GM18505 (cell line): Measurements from ENCODE around the gene HECTD4.
"Not testable (repeated sequence)": the region's sequence is repeated elsewhere in the genome, so short reads cannot be mapped to it uniquely, and the experiment has no call there.

Experiments used
- ATAC-seq: cut with Tn5 transposase; IDR thresholded peaks from one replicate; pipeline ENCODE4 v1.9.1; 2021; ENCODE audit not compliant: unreplicated experiment
- POLR2A ChIP-seq: IDR thresholded peaks from 4 replicates; pipeline ENCODE4 v1.6.1; 2011; ENCODE audit warnings: borderline replicate concordance; ENCODE audit not compliant: insufficient read depth, insufficient read length; ENCODE audit errors: extremely low read depth

Gene HECTD4

DNA sequence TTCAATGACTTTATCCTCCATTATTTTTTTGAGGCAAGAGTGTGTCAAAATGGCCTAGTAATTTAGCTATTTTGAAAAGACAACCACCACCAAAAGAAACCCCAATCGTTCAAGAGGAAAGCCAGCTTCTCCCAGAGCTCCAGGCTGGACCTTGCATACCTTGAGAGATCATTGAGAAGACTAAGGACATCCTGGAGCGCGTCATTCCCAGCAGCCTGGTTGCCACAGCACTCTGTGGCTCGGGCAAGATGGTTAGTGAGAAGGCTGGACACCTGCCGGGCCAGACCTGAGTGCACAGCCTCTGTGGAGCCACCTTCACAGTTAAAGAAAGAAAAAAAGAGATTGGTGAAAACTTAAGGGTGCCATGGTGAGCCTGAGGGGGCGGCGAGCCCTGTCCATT, 145.4 kb downstream of the HECTD4 start:
- ATAC-seq = no peak
- no peak for TF ChIP-seq POLR2A

DNA sequence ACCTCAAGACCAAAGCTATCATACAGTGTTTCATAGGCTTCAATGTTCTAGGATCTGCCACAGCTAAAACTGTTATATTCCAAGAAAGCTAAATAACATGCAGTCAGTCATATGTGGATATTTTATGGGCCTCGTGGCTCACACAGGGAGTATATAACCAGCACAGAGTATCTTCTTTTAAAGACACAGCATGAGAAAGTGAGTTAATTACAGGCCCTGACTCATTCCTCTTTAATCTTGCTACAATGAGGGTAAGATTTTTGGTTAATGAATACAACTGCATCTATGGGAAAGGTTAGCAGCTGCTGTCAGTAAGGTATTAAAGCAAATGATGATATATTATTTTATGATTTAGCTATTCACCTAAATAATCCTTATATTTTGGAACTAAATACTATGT, 145.8 kb downstream of the HECTD4 start:
- ATAC-seq = no peak
- no peak for TF ChIP-seq POLR2A

DNA sequence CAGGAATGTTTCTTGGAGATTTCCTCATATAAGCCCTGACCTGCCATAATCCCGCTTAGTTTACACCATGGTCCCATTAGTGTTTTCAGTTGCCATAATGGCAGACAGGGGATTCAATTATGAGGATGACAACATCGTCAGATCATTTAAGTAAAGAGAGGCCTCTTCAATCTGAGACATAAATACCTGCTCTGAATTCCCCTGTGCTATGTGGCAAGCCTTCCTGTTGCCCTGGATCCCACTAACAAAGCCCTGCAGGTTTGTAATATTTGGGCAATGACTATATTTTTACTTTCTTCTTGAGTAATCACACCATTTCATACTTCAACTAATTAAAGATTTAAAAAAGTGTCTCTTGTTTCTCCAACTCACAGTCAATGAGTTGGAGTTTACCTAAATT, 147.9 kb downstream of the HECTD4 start:
- no peak for TF ChIP-seq POLR2A
- no peak for ATAC-seq

- no peak for TF ChIP-seq POLR2A
- no peak for ATAC-seq
Measured at GRCh38 chr12:112233242-112233641, 149.0 kb downstream of the HECTD4 start.

DNA sequence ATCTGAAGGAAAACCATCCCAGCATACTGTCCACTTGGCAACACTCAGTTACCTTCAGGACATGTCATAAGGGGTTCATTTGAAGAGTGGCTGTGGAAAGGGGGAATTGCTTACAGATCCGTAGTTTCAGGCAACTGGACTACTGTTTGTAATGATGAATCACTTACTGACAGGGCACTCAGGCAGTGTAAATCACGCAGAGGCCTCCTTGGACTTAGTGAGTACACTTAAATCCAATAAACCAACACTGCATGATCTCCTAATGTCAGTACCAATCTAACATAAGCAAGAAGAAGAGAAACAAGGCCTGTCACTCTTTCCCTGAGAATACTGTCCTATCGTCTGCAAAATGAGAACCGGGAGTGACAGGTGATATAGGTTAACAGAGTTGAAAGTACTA, 152.1 kb downstream of the HECTD4 start:
- ATAC-seq = no peak
- no peak for TF ChIP-seq POLR2A

GRCh38 chr12:112226768-112227167, 155.5 kb downstream of the HECTD4 start:
- ATAC-seq = no peak
- TF ChIP-seq POLR2A = no peak

- ATAC-seq = not testable (repeated sequence)
Measured at GRCh38 chr12:112220628-112221027, 161.6 kb downstream of the HECTD4 start.

- no peak for ATAC-seq
Measured at GRCh38 chr12:112219195-112219594, 163.0 kb downstream of the HECTD4 start.

GRCh38 chr12:112218150-112218549, 164.1 kb downstream of the HECTD4 start:
- ATAC-seq = no peak
- no peak for TF ChIP-seq POLR2A

More at GRCh38 chr12:112219195-112219594, 163.0 kb downstream of the HECTD4 start:
- TF ChIP-seq POLR2A = no peak

GRCh38 chr12:112217647-112218046, 164.6 kb downstream of the HECTD4 start:
- no peak for ATAC-seq
- TF ChIP-seq POLR2A = no peak

DNA sequence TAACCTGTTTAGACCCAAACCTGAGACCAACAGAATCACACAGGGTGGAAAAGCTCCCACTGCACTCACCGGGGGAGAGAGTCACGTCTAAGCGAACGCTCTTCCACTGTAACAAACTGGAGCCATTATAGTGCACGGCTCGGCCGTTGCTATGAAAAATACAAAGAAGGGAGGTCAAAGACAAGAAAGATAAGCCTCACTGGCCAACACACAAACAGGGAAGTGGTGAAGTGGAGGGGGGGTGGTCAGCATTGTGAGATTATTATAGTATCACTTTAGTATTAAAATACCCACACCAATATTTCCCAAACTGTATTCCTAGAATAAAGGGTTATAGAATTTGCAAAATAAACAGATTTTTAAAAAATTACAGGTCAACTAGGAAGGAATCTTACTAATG, 166.0 kb downstream of the HECTD4 start:
- ATAC-seq = no peak
- no peak for TF ChIP-seq POLR2A

GRCh38 chr12:112214064-112214463, 168.2 kb downstream of the HECTD4 start:
- no peak for ATAC-seq
- no peak for TF ChIP-seq POLR2A

DNA sequence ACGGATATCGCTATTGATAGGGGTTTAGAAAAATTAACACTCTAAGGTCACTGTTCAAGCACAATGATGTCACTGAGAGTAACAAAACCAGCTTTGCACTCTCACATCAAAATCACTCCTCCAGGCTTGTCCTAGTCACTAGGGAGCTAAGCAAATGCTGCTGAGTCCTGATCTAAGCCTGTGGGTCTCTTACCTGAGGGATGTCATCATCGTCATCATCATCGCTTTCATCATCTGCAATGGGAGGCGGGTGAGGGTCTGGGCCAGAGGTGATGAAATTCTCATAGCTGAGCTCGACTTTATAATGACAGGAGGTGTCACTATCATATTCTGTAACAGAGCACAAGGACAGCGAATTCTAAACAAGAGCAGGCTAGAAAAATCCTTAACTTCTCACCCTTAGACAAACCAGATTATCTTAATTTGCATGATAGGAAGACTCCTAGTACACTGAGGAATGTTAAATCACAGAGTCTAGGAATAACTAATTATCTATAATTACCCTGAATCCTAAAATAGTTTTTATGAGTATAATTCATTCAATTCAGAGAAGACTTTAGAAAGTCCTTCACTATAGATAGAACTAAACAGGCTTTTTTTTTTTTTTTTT, 173.8 kb downstream of the HECTD4 start:
- ATAC-seq = no peak
- TF ChIP-seq POLR2A = no peak

DNA sequence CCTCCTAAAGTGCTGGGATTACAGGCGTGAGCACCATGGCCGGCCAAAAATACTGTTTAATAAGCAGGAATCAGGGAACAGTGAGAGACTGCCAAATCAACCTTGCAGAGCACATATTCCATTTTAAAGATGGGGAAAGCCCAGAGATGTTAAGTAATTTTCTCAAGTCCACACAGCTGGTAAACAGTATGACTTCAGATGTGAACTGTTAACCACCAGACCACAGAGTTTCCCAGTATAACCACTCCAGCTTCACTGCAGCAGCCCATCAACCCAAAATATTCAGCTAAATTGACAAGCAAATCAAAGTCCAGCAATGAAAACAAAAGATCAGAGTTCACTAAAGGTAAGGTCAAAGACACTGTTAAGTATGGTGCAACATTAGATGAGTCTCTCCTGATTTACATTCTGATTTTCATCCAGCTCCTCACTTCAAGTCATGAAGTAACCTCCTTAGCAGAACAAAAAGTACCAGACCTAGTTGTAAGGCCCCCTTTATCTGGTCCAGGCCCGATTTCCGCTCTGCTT, 174.8 kb downstream of the HECTD4 start:
- TF ChIP-seq POLR2A = no peak
- no peak for ATAC-seq

- ATAC-seq = no peak
- TF ChIP-seq POLR2A = no peak
Measured at GRCh38 chr12:112206944-112207343, 175.3 kb downstream of the HECTD4 start.
